HCT116 (cell line): Measurements from ENCODE around the gene MMP28. TPM values are rescaled to one million over a fixed set of nuclear protein-coding genes. Genes with fewer than 3 reads are reported as not detected.

Experiments
- ATAC-seq: fragments of 200-7000 bp; cut with Tn5 transposase; 2 replicates; pipeline ENCODE4 v1.9.1; 2020; ENCODE audit warnings: mild to moderate bottlenecking, moderate library complexity
- BruUV-seq: library from RNA; stranded (reverse); fragments of 400-500 nt; replicated peaks from 2 replicates; lab custom pipeline; 2021; lab: Mats Ljungman, UMichigan
- CTCF ChIA-PET: fragments of 300-600 bp; sonication (Branson Sonifier 250); formaldehyde crosslinking; loops from one replicate; lab custom pipeline; 2021; ENCODE audit warnings: antibody characterized with exemption; lab: Charles Lee
- POLR2A ChIA-PET: fragments of 300-600, 350-600 bp; sonication (Branson Sonifier 250); formaldehyde crosslinking; loops from one replicate; lab custom pipeline; 2021; ENCODE audit warnings: antibody characterized with exemption; lab: Charles Lee
- RAD21 ChIA-PET, 2 experiments: fragments of 300-600 bp; sonication (Branson Sonifier 250); formaldehyde crosslinking; loops; one replicate each; lab custom pipeline; 2023; ENCODE audit warnings: low total read pairs in 2 of 2; ENCODE audit not compliant: uncharacterized antibody in 2 of 2, unreplicated experiment in 2 of 2, low non-redundant PET in 1 of 2; lab: Charles Lee
- DNase-seq: peaks from one replicate; pipeline ENCODE4 v3.0.0-alpha.2; 2010; ENCODE audit warnings: low read depth, low spot score
- H2AFZ ChIP-seq: fragments of 200-600 bp; shearing (Covaris generic), sonication (generic); 2 replicates; pipeline ENCODE4 v1.6.1; 2017; ENCODE audit warnings: low read depth, mixed run types, mixed read lengths, antibody characterized with exemption, low read length; ENCODE audit not compliant: poor library complexity, severe bottlenecking
- H3K27ac ChIP-seq: 2 replicates; pipeline ENCODE4 v1.5.1; 2012; ENCODE audit warnings: low read depth, low read length
- H3K27me3 ChIP-seq: fragments of 200-600 bp; sonication (generic); 2 replicates; pipeline ENCODE4 v1.6.1; 2016; ENCODE audit warnings: mixed run types, low read length, mixed read lengths; ENCODE audit not compliant: insufficient read depth
- H3K36me3 ChIP-seq, 2 experiments: fragments of 200-500 bp in 1 of 2; fragments of 200-600 bp in 1 of 2; sonication (Bioruptor generic) in 1 of 2; sonication (generic) in 1 of 2; 2 replicates each; pipeline versions ENCODE4 v1.5.1 to v1.6.1; 2014 to 2016; ENCODE audit warnings: low read length in 2 of 2, inconsistent platforms in 1 of 2, mixed read lengths in 1 of 2, mixed run types in 1 of 2; ENCODE audit not compliant: insufficient read depth in 2 of 2, control insufficient read depth in 1 of 2
- H3K4me1 ChIP-seq, 2 experiments: fragments of 200-600 bp in 1 of 2; sonication (generic) in 1 of 2; 2 replicates each; pipeline versions ENCODE4 v1.5.1 to v1.6.1; 2012 to 2017; ENCODE audit warnings: low read length in 2 of 2, inconsistent platforms in 1 of 2, mild to moderate bottlenecking in 1 of 2, mixed read lengths in 1 of 2, mixed run types in 1 of 2, moderate library complexity in 1 of 2; ENCODE audit not compliant: insufficient read depth in 2 of 2, control insufficient read depth in 1 of 2
- H3K4me2 ChIP-seq: fragments of 200-600 bp; sonication (generic); 2 replicates; pipeline ENCODE4 v1.6.1; 2017; ENCODE audit warnings: mixed run types, low read length, mixed read lengths
- H3K4me3 ChIP-seq, 2 experiments: fragments of 200-600 bp in 1 of 2; sonication (generic) in 1 of 2; replicated peaks in 1 of 2; 2 replicates each; pipeline ENCODE4 v1.5.1; 2011 to 2016; ENCODE audit warnings: low read length in 2 of 2, control low read depth in 1 of 2, low read depth in 1 of 2, mild to moderate bottlenecking in 1 of 2, mixed read lengths in 1 of 2, mixed run types in 1 of 2
- H3K79me2 ChIP-seq: fragments of 200-600 bp; sonication (generic); 2 replicates; pipeline ENCODE4 v1.6.1; 2017; ENCODE audit warnings: mild to moderate bottlenecking, mixed run types, low read length, moderate library complexity, mixed read lengths; ENCODE audit not compliant: insufficient read depth
- H3K9ac ChIP-seq: fragments of 200-600 bp; sonication (generic); 2 replicates; pipeline ENCODE4 v1.6.1; 2016; ENCODE audit warnings: low read length, mixed read lengths
- H3K9me2 ChIP-seq: fragments of 200-600 bp; sonication (generic), shearing (Covaris generic); 2 replicates; pipeline ENCODE4 v1.6.1; 2017; ENCODE audit warnings: mixed run types, mild to moderate bottlenecking, moderate library complexity; ENCODE audit not compliant: insufficient read depth
- H3K9me3 ChIP-seq, 2 experiments: fragments of 200-500 bp in 1 of 2; fragments of 200-600 bp in 1 of 2; sonication (Bioruptor generic) in 1 of 2; sonication (generic) in 1 of 2; 2 replicates each; pipeline ENCODE4 v1.6.1; 2014 to 2017; ENCODE audit warnings: low read length in 2 of 2, mixed read lengths in 2 of 2, inconsistent platforms in 1 of 2, low read depth in 1 of 2, mild to moderate bottlenecking in 1 of 2, mixed run types in 1 of 2, moderate library complexity in 1 of 2; ENCODE audit not compliant: control insufficient read depth in 1 of 2, insufficient read depth in 1 of 2
- H4K20me1 ChIP-seq: fragments of 200-600 bp; sonication (generic), shearing (Covaris generic); 2 replicates; pipeline ENCODE4 v1.6.1; 2017; ENCODE audit warnings: mixed run types, mild to moderate bottlenecking, moderate library complexity; ENCODE audit not compliant: insufficient read depth
- ATF3 ChIP-seq: IDR thresholded peaks from 2 replicates; pipeline ENCODE4 v1.6.1; 2012
- CEBPB ChIP-seq: IDR thresholded peaks from 2 replicates; pipeline ENCODE4 v1.6.1; 2012; ENCODE audit warnings: low read depth
- CTCF ChIP-seq, 3 experiments: fragments of 200-600 bp in 1 of 3; sonication (generic) in 1 of 3; IDR thresholded peaks in 2 of 3; conservative IDR thresholded peaks in 1 of 3; 2 replicates each; pipeline ENCODE4 v1.5.1; 2012 to 2017; ENCODE audit warnings: low read depth in 2 of 3, low read length in 2 of 3, antibody characterized with exemption in 1 of 3, borderline replicate concordance in 1 of 3, control low read depth in 1 of 3, mild to moderate bottlenecking in 1 of 3, mixed read lengths in 1 of 3, mixed run types in 1 of 3, moderate library complexity in 1 of 3; ENCODE audit not compliant: insufficient read depth in 1 of 3
- EGR1 ChIP-seq: IDR thresholded peaks from 2 replicates; pipeline ENCODE4 v1.6.1; 2012; ENCODE audit warnings: low read depth
- ELF1 ChIP-seq: IDR thresholded peaks from 2 replicates; pipeline ENCODE4 v1.6.1; 2012; ENCODE audit warnings: low read depth, borderline replicate concordance
- EZH2 ChIP-seq: fragments of 200-600 bp; sonication (generic); IDR thresholded peaks from 2 replicates; pipeline ENCODE4 v1.6.1; 2017; ENCODE audit warnings: antibody characterized with exemption, mixed run types
- FOSL1 ChIP-seq: IDR thresholded peaks from 2 replicates; pipeline ENCODE4 v1.6.1; 2012; ENCODE audit warnings: low read depth
- JUND ChIP-seq: IDR thresholded peaks from 2 replicates; pipeline ENCODE4 v1.6.1; 2012
- POLR2A ChIP-seq: IDR thresholded peaks from 2 replicates; pipeline ENCODE4 v1.7.0; 2011; ENCODE audit warnings: borderline replicate concordance; ENCODE audit not compliant: insufficient read depth, insufficient read length; ENCODE audit errors: extremely low read depth
- RAD21 ChIP-seq: IDR thresholded peaks from 2 replicates; pipeline ENCODE4 v1.6.1; 2012; ENCODE audit warnings: low read depth, mild to moderate bottlenecking
- REST ChIP-seq: IDR thresholded peaks from 2 replicates; pipeline ENCODE4 v1.6.1; 2012; ENCODE audit warnings: low read depth
- SIN3A ChIP-seq: IDR thresholded peaks from 2 replicates; pipeline ENCODE4 v1.6.1; 2012; ENCODE audit warnings: low read depth
- SP1 ChIP-seq: IDR thresholded peaks from 2 replicates; pipeline ENCODE4 v1.6.1; 2012; ENCODE audit warnings: low read depth
- TCF7L2 ChIP-seq: IDR thresholded peaks from 2 replicates; pipeline ENCODE4 v1.7.0; 2011; ENCODE audit warnings: borderline replicate concordance, inconsistent platforms; ENCODE audit not compliant: insufficient read depth, insufficient read length; ENCODE audit errors: extremely low read depth
- YY1 ChIP-seq: IDR thresholded peaks from 2 replicates; pipeline ENCODE4 v1.6.1; 2011; ENCODE audit warnings: low read length, low read depth, moderate library complexity, mild to moderate bottlenecking; ENCODE audit not compliant: insufficient replicate concordance; ENCODE audit errors: extremely low read depth
- ZBTB33 ChIP-seq: IDR thresholded peaks from 2 replicates; pipeline ENCODE4 v1.6.1; 2011; ENCODE audit warnings: mild to moderate bottlenecking, low read length, moderate library complexity; ENCODE audit not compliant: insufficient replicate concordance; ENCODE audit errors: extremely low read depth
- ZNF274 ChIP-seq: fragments of 200-500 bp; sonication (Bioruptor generic); IDR thresholded peaks from 2 replicates; pipeline ENCODE4 v1.6.1; 2014; ENCODE audit warnings: mild to moderate bottlenecking, low read depth, low read length, inconsistent platforms
- intact Hi-C: fragments of 100-400 bp; cut with micrococcal nuclease; formaldehyde crosslinking; loops from 2 replicates; pipeline ENCODE4 v1.10.0; 2022
- total RNA-seq: library from RNA; stranded (reverse); gene quantifications from one replicate; pipeline ENCODE4 v1.2.1, GENCODE V29; 2021; ENCODE audit not compliant: unreplicated experiment

Gene MMP28
- total RNA-seq, 1 experiment from 2014 or later = 2.6 TPM

DNA sequence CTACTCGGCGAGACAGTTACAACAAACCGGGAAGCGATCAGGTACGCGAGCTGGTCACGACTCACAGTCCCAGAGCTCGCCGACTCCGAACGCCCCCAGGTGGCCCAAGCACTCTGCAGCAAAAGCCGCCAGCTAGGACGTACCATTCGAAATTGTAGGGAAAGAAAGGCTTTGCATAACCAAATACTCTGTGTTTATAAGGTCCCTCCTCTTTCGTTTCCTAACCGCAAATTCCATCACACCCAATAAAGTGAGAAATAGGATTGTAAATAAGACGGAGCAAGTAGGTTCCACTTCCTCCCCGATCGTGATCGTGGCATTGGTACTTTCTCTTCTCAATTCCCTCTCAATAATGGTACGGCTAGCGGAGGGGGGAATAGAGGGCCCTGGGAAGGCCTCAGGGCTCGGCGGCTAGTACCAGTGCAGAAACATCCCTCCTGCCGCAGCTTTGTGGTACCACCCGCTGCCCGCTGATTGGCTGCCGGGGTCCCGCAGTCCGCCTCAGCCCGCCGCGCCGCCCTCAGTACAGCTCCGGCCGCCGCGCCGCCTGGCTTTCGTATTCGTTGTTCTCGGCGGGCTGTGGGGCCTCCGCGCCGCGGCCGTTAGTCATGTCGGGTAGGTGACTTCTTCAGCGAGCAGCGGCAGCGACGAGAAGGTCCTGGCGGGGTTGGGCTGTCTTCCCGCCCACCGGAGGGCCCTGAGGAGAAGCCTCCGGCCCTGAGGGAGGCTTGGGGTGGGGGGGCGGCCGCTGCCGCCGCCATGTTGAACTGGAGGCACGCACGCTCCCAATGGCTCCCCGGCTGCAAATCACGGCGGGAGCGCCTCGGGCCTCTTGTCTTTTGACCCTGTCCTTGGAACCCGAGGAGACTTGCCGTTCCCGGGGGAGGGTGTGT lies 13.8 kb upstream of the MMP28 start, which contains the start of gene TAF15:
Gene TAF15, plus strand, starts transcription at position 523 of the 893 bp plus-strand sequence. Its CDS starts 86 bp downstream, at position 609.
- CTCF ChIA-PET = interaction anchor here (0.7 to 3.3 kb wide), 10 partner anchors 9 to 197 kb away, joined by 3 to 76 read pairs (median 3); no protein-coding TSS in a partner anchor
- RAD21 ChIA-PET = interaction anchor here (1.2 to 1.4 kb wide), 2 partner anchors 45 kb away, joined by 7 to 10 read pairs; no protein-coding TSS in a partner anchor
- peak within 1 kb of the TSS; percentile 66 for H3K27ac ChIP-seq
- H3K4me3 ChIP-seq = peak within 1 kb of the TSS; percentile 76 to 89
- H3K4me1 ChIP-seq = peaks cover 25 to 41% of the 10 kb centered on the region in 2 experiments
- intact Hi-C loops = loop anchor here (1.0 to 10.0 kb wide), 2 partner anchors 45 to 194 kb away; no protein-coding TSS in a partner anchor
- ATAC-seq (peak; percentile 89), DNase-seq (peak; percentile 95)
- H3K4me2 ChIP-seq = peak within 1 kb of the TSS; percentile 92
- H3K36me3 ChIP-seq = peaks cover 0 to 2% of the 10 kb centered on the region in 2 experiments; a peak in 1 of 4 replicates
- POLR2A ChIA-PET = interaction anchor here (0.7 to 3.9 kb wide), 20 partner anchors 9 to 231 kb away, joined by 3 to 41 read pairs (median 4); partner anchors contain the start of genes MMP28 and PEX12
- BruUV-seq = no TSS peak
- H3K27me3 ChIP-seq = no peaks in the 10 kb centered on the region
- H3K79me2 ChIP-seq = peaks cover 49% of the 10 kb centered on the region
- no peaks in the 10 kb centered on the region for H3K9me2 ChIP-seq
- H3K9ac ChIP-seq = peak within 1 kb of the TSS; percentile 89
- peaks cover 36% of the 10 kb centered on the region for H4K20me1 ChIP-seq
- peak within 1 kb of the TSS; percentile 88 for H2AFZ ChIP-seq
- H3K9me3 ChIP-seq = no peaks in the 10 kb centered on the region
- TF ChIP-seq ELF1 (no peak), EZH2 (no peak), EGR1 (peak; percentile 40; the same call in 1 of the 2 replicates), CTCF (IDR thresholded peaks at IDR 0.05 in 2 of 3, conservative IDR thresholded peaks at IDR 0.05 in 1 of 3; ENCODE audit: borderline replicate concordance in 1 of 3, insufficient read depth in 1 of 3, low read depth in 2 of 3, low read length in 2 of 3) (peak; percentile 75 to 86 (median 78); a peak in 5 of 6 replicates), POLR2A (peak; percentile 77), JUND (peak; percentile 93), SP1 (peak; percentile 96), RAD21 (peak; percentile 57), CEBPB (no peak), SIN3A (peak; percentile 70), YY1 (peak; percentile 86), ZBTB33 (peak; percentile 38), TCF7L2 (peak; percentile 67), ATF3 (no peak), ZNF274 (no peak), REST (no peak), FOSL1 (no peak)
